Brain pericyte (primary cell): Measurements from ENCODE around the gene AMMECR1L.
"Not testable (repeated sequence)": the region's sequence is repeated elsewhere in the genome, so short reads cannot be mapped to it uniquely, and the experiment has no call there.

Source experiments
- DNase-seq: peaks from one replicate; pipeline ENCODE4 v3.0.0-alpha.2; 2012; ENCODE audit warnings: low read depth, low spot score

The AMMECR1L gene

DNA sequence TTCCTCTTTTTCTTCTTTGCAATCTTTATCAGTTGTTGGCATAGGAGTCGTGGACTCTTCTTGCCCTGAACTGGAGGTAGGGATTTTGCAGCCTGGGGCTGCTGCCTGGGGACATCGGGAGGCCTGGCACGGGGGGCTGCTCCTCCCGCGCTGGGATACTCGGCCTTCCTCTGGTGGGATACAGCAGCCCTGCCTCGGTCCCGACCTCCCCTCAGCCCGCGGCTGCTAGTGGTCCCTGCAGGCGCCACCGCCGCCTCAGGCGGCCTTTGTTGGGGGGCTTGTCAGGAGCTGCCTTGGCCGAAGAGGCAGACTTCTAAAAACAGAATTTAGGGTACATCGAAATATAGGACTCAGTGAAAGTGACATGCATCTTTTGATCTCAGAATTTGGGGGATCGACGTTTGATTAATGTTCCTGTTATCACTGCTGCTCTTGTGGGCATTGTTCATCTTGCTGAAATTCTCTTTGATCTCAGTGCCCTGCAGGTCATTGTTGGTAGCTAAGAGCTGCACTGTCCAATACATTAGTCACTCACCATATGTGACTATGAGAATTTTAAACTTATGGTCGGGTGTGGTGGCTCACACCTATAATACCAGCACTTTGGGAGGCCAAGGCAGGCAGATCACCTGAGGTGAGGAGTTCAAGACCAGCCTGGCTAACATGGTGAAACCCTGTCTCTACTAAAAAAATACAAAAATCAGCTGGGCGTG is 44.1 kb downstream of the AMMECR1L start:
- DNase-seq = no peak

DNA sequence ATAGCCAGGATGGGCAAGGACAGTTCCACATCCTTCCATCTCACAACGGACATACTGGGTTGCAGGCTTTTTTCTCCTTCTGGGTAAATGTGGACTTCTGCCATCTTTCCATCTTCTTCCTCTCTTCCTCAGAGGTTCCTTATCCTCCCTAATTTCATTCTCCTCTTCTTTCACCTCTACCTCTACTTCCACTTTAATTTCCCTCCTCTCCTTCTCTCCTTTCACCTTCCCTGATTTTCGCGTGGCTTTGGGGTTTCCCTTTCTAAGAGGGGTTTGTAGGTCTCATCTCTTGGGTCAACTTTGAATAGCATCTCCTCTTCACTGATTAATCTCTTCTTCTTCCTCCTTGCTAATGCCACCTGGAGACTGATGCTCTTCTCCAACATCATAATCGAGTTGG is 44.9 kb downstream of the AMMECR1L start:
- DNase-seq = no peak

DNA sequence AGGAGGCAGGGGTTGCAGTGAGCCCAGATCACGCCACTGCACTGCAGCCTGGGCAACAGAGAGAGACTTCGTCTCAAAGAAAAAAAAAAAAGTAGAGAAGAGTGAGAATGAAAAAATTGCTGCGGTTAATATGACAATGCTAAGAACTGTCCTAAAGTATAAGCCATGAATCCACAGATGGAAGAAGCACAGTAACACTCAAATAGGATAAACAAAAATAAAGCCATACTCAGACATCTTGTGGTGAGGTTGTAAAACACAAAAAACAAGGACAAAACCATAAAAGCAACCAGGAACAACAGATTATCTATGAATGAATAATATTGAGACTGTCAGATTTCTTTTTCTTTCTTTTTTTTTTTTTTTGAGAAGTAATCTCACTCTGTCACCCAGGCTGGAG is 50.8 kb downstream of the AMMECR1L start:
- DNase-seq = no peak

DNA sequence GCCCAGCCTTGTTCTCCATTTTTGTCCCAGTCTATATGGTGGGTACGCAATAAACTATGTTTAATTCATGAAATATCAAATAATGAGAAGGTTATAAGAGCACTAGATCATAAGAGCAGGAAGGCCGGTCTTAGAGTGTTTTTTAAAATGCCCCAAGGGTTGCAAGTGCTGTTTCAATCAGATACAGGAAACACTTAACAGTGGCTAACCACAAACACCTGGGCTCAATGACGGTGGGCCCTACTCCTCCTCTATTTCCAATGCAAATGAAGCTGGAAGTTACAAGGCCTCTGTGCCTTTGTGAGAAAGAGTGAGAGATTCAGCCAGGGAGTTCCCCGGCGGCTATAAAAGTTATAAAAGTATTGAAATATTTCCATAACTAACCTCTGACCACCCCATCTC is 55.9 kb downstream of the AMMECR1L start:
- no peak for DNase-seq

DNA sequence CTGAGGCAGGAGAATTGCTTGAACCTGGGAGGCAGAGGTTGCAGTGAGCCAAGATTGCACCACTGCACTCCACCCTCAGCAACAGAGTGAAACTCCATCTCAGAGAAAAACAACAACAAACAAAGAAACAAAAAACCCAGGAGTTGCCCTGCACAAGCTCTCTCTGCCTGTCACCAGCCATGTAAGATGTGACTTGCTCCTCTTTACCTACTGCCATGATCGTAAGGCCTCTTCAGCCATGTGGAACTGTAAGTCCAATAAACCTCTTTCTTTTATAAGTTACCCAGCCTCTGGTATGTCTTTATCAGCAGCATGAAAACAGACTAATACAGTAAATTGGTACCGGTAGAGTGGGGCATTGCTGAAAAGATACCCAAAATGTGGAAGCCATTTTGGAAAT is 59.0 kb downstream of the AMMECR1L start:
- not testable (repeated sequence) for DNase-seq

DNA sequence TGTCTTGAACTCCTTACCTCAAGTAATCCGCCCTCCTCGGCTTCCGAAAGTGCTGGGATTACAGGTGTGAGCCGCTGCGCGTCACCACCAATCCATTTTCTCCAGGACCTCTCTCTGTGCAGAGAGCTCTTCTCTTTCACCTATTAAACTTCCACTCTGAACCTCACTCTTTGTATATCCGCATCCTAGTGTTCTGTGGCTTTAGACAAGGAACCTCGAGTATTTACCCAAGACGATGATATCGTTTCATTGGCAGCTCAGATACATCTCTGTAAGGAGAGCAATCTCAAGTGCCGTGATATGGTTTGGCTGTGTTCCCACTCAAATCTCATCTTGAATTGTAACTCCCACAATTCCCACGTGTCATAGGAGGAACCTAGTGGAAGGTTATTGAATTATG is 59.7 kb downstream of the AMMECR1L start:
- DNase-seq = no peak

DNA sequence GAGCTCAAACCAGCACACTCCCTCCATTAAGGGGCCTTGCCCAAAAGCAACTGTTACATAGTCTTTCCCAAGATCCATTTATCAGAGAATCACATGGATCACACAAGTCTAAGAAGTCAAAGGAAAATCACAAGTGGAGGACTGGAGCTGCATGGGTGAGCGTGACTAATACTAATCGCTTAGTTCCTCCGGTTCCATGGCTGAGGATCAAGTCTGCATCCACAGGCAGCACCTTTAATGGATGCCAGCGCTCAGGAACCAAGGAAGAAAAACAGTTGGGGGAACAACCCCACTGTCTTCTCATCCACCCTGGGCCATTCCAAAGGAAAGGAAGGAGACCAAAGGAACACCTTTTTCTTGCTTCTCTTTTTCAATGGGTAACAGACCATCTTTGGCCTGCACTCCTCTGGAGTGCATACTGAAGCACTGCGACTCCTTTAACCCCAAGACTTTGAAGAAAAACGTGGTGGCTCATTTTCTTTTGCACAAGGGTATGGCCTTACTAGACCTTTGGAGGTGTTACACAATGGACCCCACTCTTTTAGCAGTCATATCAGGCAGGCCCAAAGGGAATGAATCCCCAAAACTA is 65.6 kb downstream of the AMMECR1L start:
- DNase-seq = no peak

DNA sequence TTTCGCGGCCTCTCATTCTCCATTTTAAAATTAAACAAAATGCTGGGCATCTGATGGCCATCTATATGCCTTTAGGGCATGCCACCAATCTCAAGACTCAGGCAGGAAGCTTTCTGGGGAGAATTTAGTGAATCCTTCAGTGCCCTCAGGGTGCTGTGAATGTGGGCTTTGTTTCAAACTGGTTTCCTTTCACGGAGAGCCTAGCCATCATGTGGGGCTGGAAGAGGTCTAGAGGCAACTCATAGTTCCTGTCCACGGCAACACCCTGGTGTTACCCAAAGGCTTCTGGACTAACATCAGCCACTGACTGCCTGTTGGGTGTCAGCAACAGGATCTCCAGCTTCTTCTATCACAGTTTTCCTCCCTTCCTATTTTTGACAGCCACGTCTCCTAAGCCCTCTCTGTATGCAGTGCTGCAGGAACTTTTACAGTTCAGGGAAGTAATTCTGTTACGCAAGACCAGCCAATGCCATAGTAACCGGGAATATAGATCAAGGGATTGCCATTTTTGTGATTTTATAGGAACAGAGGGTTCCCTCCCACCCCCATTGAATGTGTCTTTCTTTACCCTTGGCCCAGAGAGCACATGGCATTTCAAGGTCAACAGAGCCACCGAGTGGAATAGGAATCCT is 66.8 kb downstream of the AMMECR1L start:
- DNase-seq = no peak

DNA sequence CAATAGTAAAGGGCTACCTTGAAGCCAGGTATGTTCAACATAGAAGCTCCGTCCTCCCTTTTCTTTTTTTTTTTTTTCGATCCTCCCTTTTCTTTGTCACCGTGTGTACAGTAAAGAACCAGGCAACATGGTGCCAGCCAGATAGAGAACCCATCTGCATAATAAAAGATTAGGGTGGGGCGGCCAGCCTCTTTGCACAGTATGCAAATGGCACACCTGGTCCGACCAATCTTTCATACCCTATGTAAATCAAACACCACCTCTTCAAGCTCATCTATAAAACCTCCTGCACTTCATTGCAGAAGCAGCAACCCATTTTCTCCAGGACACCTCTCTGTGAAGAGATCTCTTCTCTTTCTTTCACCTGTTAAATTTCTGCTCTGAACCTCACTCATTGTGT is 67.5 kb downstream of the AMMECR1L start:
- DNase-seq = no peak

DNA sequence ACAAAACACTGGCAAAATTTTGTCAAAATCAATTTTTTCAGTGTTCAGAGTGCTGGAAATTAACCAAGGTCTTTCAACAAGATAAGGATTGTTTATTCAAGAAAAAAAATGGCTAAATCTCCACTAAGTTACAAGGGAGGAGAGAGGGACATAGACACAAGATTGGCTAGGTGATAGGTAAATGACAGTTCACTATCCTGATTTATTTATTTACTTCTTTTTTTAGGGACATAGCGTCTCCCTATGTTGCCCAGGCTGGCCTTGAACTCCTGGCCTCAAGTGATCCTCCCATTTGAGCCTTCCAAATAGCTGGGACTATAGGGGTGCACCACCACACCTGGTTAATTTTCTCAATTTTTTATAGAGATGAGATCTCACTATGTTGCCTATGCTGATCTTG is 71.1 kb downstream of the AMMECR1L start:
- no peak for DNase-seq

DNA sequence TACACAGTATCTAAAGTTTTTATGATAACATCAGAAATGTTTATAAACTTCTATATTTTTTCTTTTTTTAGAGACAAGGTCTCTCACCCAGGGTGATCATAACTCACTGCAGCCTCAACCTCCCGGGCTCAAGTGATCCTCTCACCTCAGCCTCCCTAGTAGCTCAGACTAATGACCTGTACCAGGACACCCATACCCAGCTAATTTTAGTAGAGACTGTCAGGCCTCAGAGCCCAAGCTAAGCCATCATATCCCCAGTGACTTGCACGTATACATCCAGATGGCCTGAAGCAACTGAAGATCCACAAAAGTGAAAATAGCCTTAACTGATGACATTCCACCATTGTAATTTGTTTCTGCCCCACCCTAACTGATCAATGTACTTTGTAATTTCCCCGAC is 73.3 kb downstream of the AMMECR1L start:
- DNase-seq = not testable (repeated sequence)
